ENCODE data around the gene RECQL5. TPM values are rescaled to one million over a fixed set of nuclear protein-coding genes. Genes with fewer than 3 reads are reported as not detected.

The RECQL5 gene
- total and polyA plus RNA-seq, 11 donors: 6.0 to 15.9 (median 10.2) TPM

- peak in 1 of 5 donors; percentile 66 for DNase-seq
- H3K36me3 ChIP-seq: peaks cover 0 to 45% (median 19%) of the 10 kb centered on the region in 9 donors
Observed at GRCh38 chr17:75630071-75630917, 36.7 kb downstream of the RECQL5 start.

GRCh38 chr17:75629157-75629556, 37.8 kb downstream of the RECQL5 start:
- Histone ChIP-seq H3K4me3 (no peak overlapping the region), H3K27me3 (no peaks in the 10 kb centered on the region), H3K27ac (no peak overlapping the region), H3K36me3 (peaks cover 0 to 54% (median 25%) of the 10 kb centered on the region in 9 donors), H3K9me3 (no peaks in the 10 kb centered on the region), H3K4me1 (peaks cover 10 to 22% (median 16%) of the 10 kb centered on the region in 12 donors)
- ATAC-seq (no peak), DNase-seq (peak in 1 of 5 donors; percentile 52)
- 72 to 82% (median 77%) methylated on average over 11 to 14 of the region's 14 CpGs for WGBS, 4 donors
- intact Hi-C loops (cut with DNase I): no loop called here
- TF ChIP-seq CTCF (IDR thresholded peaks at IDR 0.05): no peak
- no peak for TF ChIP-seq POLR2A (IDR thresholded peaks at IDR 0.05)

More at GRCh38 chr17:75630071-75630917, 36.7 kb downstream of the RECQL5 start:
- Histone ChIP-seq H3K4me1 (peaks cover 13 to 31% (median 22%) of the 10 kb centered on the region in 12 donors), H3K27ac (no peak overlapping the region), H3K9me3 (no peaks in the 10 kb centered on the region), H3K27me3 (no peaks in the 10 kb centered on the region), H3K4me3 (no peak overlapping the region)
- TF ChIP-seq CTCF (IDR thresholded peaks at IDR 0.05) (no peak), POLR2A (IDR thresholded peaks at IDR 0.05) (no peak)
- WGBS, 4 donors: 76 to 94% (median 88%) methylated on average over 16 to 26 of the region's 26 CpGs
- no peak for ATAC-seq
- intact Hi-C loops (cut with DNase I): loop anchor here in 3 of 10 donors (2.0 to 5.0 kb wide), 2 partner anchors 117 to 119 kb away; no protein-coding TSS in a partner anchor

GRCh38 chr17:75628425-75628824, 38.5 kb downstream of the RECQL5 start:
- Histone ChIP-seq H3K27me3 (no peaks in the 10 kb centered on the region), H3K36me3 (peaks cover 0 to 60% (median 25%) of the 10 kb centered on the region in 9 donors), H3K9me3 (no peaks in the 10 kb centered on the region), H3K4me3 (no peak overlapping the region), H3K4me1 (peaks cover 4 to 15% (median 10%) of the 10 kb centered on the region in 12 donors), H3K27ac (no peak overlapping the region)
- no peak for TF ChIP-seq CTCF (IDR thresholded peaks at IDR 0.05)
- no peak for TF ChIP-seq POLR2A (IDR thresholded peaks at IDR 0.05)
- ATAC-seq (no peak), DNase-seq (no peak)
- intact Hi-C loops (cut with DNase I): no loop called here
- 73 to 91% (median 87%) methylated on average over 6 of the region's 6 CpGs; no CpG with 5 or more reads in 1 of the 4 donors for WGBS, 4 donors

GRCh38 chr17:75627094-75627493, 39.9 kb downstream of the RECQL5 start:
- ATAC-seq: no peak
- Histone ChIP-seq H3K27ac (no peak overlapping the region), H3K36me3 (peaks cover 0 to 71% (median 26%) of the 10 kb centered on the region in 9 donors), H3K9me3 (no peaks in the 10 kb centered on the region), H3K27me3 (no peaks in the 10 kb centered on the region), H3K4me1 (peaks cover 0 to 4% (median 0%) of the 10 kb centered on the region in 12 donors), H3K4me3 (no peak overlapping the region)
- intact Hi-C loops (cut with DNase I): no loop called here
- 90 to 96% (median 94%) methylated on average over 10 of the region's 10 CpGs for WGBS, 4 donors
- no peak for DNase-seq
- TF ChIP-seq CTCF (IDR thresholded peaks at IDR 0.05) (no peak), POLR2A (IDR thresholded peaks at IDR 0.05) (no peak)
